SJCRH30 (cell line): ENCODE data around the gene PLXNC1. TPM values are rescaled to one million over a fixed set of nuclear protein-coding genes. Genes with fewer than 3 reads are reported as not detected.

Experiments
- DNase-seq, 2 experiments: peaks; one replicate each; pipeline ENCODE4 v3.0.0-alpha.2; 2015 to 2020
- H3K27ac ChIP-seq: fragments of 250-450 bp; sonication (Bioruptor Pico); 2 replicates; pipeline ENCODE4 v1.5.1; 2020; ENCODE audit warnings: mild to moderate bottlenecking, moderate library complexity
- H3K27me3 ChIP-seq: fragments of 250-450 bp; sonication (Bioruptor Pico); 2 replicates; pipeline ENCODE4 v1.5.1; 2020; ENCODE audit warnings: mild to moderate bottlenecking, moderate library complexity
- H3K36me3 ChIP-seq: fragments of 250-450 bp; sonication (Bioruptor Pico); 2 replicates; pipeline ENCODE4 v1.5.1; 2020; ENCODE audit warnings: mild to moderate bottlenecking, moderate library complexity
- H3K4me1 ChIP-seq: fragments of 250-450 bp; sonication (Bioruptor Pico); 2 replicates; pipeline ENCODE4 v1.5.1; 2020; ENCODE audit warnings: mild to moderate bottlenecking, moderate library complexity
- H3K4me3 ChIP-seq: fragments of 250-450 bp; sonication (Bioruptor Pico); 2 replicates; pipeline ENCODE4 v1.5.1; 2020; ENCODE audit warnings: mild to moderate bottlenecking, moderate library complexity
- H3K9me3 ChIP-seq: fragments of 250-450 bp; sonication (Bioruptor Pico); replicated peaks from 2 replicates; pipeline ENCODE4 v1.5.1; 2020; ENCODE audit warnings: mild to moderate bottlenecking, moderate library complexity
- total RNA-seq: library from RNA; depleted of rRNA; stranded (reverse); fragments of >200 nt; shearing (Covaris generic); gene quantifications from 2 replicates; pipeline ENCODE4 v1.2.3, GENCODE V29; 2014

Gene PLXNC1
- total RNA-seq, 1 experiment from 2014 or later: 0.08 TPM

DNA sequence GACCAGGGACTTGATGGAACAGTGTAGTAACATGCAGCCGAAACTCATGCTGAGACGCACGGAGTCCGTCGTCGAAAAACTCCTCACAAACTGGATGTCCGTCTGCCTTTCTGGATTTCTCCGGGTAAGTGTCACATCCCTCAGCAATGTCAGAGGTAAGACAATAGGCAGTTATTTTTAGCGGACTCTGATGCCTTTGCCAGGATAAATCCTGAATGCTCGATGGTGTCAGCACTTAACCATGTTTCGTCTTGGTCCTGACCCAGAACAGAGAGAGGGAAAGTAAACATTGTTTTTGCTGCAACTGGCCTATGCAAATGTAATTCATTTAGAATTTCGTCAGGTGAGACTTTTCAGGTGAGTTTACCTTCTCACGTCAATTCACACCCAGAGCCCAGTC is 112.3 kb downstream of the PLXNC1 start:
- Histone ChIP-seq H3K4me3 (no peak overlapping the region), H3K27ac (no peak overlapping the region), H3K36me3 (no peaks in the 10 kb centered on the region), H3K9me3 (no peaks in the 10 kb centered on the region), H3K27me3 (no peaks in the 10 kb centered on the region), H3K4me1 (no peaks in the 10 kb centered on the region)
- no peak for DNase-seq

DNA sequence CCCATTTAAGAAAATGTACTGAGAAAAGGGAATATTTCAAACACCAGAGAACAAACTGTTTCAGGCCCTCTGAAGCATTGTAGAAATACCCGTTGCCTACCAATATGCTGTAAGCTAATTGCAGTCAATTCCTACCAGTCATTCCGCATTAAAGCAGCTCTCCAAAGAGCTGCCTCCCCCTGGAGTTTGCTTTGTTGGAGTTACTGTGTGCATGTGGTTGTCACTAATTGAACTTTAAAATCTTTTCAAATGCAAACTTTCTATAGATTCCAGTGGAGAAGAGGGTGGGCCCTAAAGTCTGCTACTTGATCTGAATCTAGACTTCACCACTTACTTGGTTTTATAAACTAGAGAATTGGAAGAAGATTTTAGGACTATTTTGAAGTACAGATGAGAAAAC is 112.7 kb downstream of the PLXNC1 start:
- no peak overlapping the region for H3K4me3 ChIP-seq
- no peaks in the 10 kb centered on the region for H3K36me3 ChIP-seq
- H3K27me3 ChIP-seq: no peaks in the 10 kb centered on the region

DNA sequence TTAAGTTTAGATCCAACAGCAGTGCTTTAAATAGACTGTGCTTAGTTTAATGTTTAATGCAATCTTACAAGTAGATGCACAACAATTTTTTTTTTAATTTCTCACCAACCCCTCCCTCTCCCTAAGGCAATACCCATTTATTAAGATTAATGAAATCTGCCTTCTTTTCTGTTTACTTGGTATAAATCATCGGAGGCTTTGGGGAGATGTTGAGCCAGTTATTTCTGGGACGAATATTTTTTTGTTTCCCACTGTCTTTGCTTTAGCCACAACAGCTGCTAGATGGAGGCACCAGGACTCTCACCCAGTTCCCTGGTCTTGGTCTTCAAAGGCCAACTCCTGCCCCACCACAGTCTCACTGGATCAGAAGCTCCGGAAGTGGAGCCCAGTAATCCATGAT is 113.4 kb downstream of the PLXNC1 start:
- no peaks in the 10 kb centered on the region for H3K9me3 ChIP-seq
- H3K4me3 ChIP-seq: peak overlapping the region; percentile 55
- H3K27me3 ChIP-seq: no peaks in the 10 kb centered on the region
- no peak overlapping the region for H3K27ac ChIP-seq
- no peaks in the 10 kb centered on the region for H3K36me3 ChIP-seq
- H3K4me1 ChIP-seq: no peaks in the 10 kb centered on the region
- no peak for DNase-seq

More for the DNA sequence above, 112.7 kb downstream of the PLXNC1 start:
- H3K4me1 ChIP-seq: no peaks in the 10 kb centered on the region
- H3K27ac ChIP-seq: no peak overlapping the region
- DNase-seq: no peak
- H3K9me3 ChIP-seq: no peaks in the 10 kb centered on the region

- peak; percentile 36 to 55 for DNase-seq
- Histone ChIP-seq H3K9me3 (no peaks in the 10 kb centered on the region), H3K36me3 (no peaks in the 10 kb centered on the region), H3K27me3 (no peaks in the 10 kb centered on the region), H3K4me1 (no peaks in the 10 kb centered on the region), H3K27ac (no peak overlapping the region), H3K4me3 (peak overlapping the region; percentile 55)
Measured at GRCh38 chr12:94262228-94263010, 114.0 kb downstream of the PLXNC1 start.

DNA sequence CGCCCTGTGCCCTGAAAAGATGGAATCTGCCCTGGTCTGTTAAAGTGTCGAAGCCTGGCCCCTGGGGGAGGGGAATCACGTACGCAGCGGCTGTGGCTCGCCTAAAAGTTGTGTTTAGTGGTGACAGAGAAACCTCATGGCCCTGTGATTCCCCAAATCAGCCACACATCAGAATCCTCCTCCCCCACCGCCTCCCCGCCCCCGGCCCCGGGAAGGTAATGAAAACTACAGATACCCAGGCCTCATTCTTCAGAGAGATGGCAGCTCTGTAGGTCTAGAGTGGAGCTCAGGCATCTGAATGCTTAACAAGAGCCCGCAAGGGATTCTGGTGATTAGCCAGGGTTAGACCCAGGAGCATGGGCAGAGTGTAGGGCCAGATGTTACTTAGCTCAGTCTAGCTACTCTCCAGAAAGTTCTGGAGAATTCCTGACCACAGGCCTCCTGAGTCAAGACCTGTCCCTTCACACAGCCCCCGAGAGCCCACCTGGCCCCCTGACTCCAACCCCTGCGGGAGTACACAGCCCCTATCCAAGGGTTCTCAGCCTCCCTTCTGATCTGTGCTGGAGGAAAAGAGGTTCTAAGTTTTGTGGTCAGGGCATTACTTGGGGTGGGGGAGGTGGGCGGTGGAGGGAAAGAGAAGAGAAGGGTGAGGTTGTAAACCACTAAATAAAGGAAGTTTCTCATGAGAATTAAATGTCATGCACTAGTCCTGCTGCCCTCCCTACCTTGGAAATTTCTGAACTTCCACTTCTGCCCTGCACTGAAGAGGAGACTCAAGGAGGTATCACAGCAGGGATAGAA is 114.8 kb downstream of the PLXNC1 start:
- no peaks in the 10 kb centered on the region for H3K9me3 ChIP-seq
- no peak overlapping the region; the same call in 1 of the 2 replicates for H3K4me3 ChIP-seq
- no peak overlapping the region for H3K27ac ChIP-seq
- H3K36me3 ChIP-seq: no peaks in the 10 kb centered on the region
- H3K27me3 ChIP-seq: no peaks in the 10 kb centered on the region
- DNase-seq: no peak
- no peaks in the 10 kb centered on the region for H3K4me1 ChIP-seq

DNA sequence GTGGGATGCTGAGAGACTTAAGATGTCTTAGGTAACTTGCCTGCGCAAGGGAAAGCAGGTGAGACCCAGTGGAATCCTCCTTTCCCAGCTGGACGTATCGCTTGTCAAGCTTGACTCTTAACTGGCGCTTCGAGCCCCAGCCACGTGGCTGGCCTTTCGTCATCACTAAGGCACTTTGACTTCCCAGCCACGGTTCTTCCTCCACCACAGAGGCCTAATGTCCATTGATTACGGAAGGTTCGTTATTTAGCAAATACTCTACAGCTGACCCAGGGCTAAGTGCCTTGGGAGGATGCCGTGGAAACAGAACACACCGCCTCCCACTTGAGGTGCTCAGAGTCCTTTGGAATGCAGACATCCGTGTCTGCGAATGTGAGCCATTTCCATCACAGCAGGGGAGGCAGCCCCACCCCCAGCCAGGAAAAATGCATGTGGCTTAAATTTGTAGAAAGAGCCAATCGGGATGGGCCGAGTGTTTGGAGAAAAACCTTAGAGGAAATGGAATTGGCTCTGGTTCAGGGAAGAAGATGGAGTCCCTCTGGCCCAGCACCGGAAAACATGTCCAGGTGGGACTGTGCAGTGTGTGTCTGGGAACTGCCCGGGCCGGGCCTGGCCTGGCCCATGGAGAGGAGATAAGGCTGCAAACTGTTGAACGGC is 115.7 kb downstream of the PLXNC1 start:
- Histone ChIP-seq H3K27me3 (no peaks in the 10 kb centered on the region), H3K36me3 (no peaks in the 10 kb centered on the region), H3K27ac (no peak overlapping the region), H3K4me1 (no peaks in the 10 kb centered on the region), H3K4me3 (no peak overlapping the region), H3K9me3 (no peaks in the 10 kb centered on the region)
- DNase-seq: no peak

- Histone ChIP-seq H3K9me3 (no peaks in the 10 kb centered on the region), H3K36me3 (no peaks in the 10 kb centered on the region), H3K4me1 (no peaks in the 10 kb centered on the region), H3K27me3 (no peaks in the 10 kb centered on the region), H3K27ac (no peak overlapping the region), H3K4me3 (no peak overlapping the region)
- DNase-seq: no peak
Measured at GRCh38 chr12:94264736-94265485, 116.5 kb downstream of the PLXNC1 start.

DNA sequence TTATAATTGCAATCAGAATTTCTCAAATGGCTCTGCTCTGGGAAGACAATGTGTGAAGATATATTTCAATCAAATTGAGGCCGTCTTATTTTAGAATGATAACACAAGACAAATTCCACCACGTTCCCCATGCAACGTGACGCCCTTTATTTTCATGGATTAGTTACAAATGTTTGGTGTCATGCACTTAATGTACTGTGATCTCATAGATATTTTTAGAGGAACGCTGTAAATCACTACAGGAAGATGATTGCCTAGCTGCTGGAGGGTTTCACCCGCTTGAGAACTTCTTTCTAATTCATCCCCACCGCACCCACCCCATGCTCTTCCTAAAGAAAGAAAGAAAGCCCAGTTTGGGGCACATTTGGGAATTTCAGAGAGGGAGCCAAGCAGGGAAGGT is 117.2 kb downstream of the PLXNC1 start:
- Histone ChIP-seq H3K9me3 (no peaks in the 10 kb centered on the region), H3K4me1 (no peaks in the 10 kb centered on the region), H3K27me3 (no peaks in the 10 kb centered on the region), H3K4me3 (no peak overlapping the region), H3K36me3 (no peaks in the 10 kb centered on the region), H3K27ac (no peak overlapping the region)
- no peak for DNase-seq

- H3K9me3 ChIP-seq: no peaks in the 10 kb centered on the region
- no peak for DNase-seq
- H3K27ac ChIP-seq: no peak overlapping the region
- no peaks in the 10 kb centered on the region for H3K27me3 ChIP-seq
- H3K36me3 ChIP-seq: no peaks in the 10 kb centered on the region
- no peak overlapping the region for H3K4me3 ChIP-seq
- no peaks in the 10 kb centered on the region for H3K4me1 ChIP-seq
Measured at GRCh38 chr12:94265966-94266745, 117.8 kb downstream of the PLXNC1 start.

DNA sequence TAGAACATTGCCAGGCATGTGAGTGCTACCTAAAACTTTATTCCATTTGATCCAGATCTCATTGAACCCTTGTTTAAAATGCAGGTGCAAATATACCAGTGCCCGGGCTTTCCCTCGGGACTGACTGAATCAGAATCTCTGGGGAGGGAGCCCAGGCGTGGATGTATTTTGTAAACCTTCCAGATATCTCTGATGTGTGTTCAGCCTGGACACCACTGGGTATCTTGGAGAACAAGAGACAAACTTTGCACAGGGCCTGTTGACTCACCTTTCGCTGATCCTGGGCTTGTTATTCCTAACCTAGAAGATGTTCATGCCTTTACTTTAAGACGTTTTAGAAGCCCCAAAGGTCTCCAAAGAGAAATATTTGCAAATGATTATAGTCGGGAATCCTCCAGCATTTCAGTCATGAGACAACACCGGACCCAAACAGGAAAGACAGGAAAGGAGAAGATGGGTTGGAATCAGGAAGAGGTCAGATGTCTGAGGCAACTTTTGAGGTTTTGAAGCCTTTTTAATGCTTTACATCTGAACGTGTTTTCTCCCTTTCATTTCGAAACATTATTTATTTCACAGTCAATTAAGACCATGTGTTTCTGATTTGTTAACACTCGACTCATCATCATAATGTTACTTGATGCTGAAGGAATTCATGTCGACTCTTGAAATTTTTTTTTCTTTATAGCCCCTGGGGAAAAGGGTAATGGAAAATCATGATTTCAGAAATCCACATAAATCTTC is 118.6 kb downstream of the PLXNC1 start:
- Histone ChIP-seq H3K27ac (no peak overlapping the region), H3K36me3 (no peaks in the 10 kb centered on the region), H3K27me3 (no peaks in the 10 kb centered on the region), H3K4me3 (no peak overlapping the region), H3K4me1 (no peaks in the 10 kb centered on the region), H3K9me3 (no peaks in the 10 kb centered on the region)
- DNase-seq: no peak

DNA sequence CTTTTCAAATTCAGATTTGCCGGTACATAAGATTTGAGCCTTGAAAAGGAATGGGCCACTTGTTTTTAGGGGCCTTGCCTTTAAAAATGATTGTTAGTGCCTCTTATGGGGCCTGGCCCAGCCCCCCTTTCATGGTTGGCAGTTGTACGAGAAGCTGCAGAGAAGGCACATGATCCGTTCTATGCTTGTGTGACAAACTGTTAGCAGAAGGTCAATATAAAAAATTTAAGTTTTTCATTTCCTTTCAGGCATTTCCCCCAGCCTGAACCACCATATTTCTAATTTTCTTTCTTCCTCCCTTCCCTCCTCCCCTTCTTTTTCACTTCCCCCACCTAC is 119.1 kb downstream of the PLXNC1 start:
- no peak overlapping the region for H3K27ac ChIP-seq
- H3K9me3 ChIP-seq: no peaks in the 10 kb centered on the region
- H3K4me3 ChIP-seq: no peak overlapping the region
- H3K4me1 ChIP-seq: no peaks in the 10 kb centered on the region
- H3K27me3 ChIP-seq: no peaks in the 10 kb centered on the region
- no peak for DNase-seq
- no peaks in the 10 kb centered on the region for H3K36me3 ChIP-seq

- H3K27ac ChIP-seq: no peak overlapping the region
- H3K27me3 ChIP-seq: no peaks in the 10 kb centered on the region
- H3K4me1 ChIP-seq: no peaks in the 10 kb centered on the region
- H3K36me3 ChIP-seq: no peaks in the 10 kb centered on the region
- DNase-seq: no peak
- H3K4me3 ChIP-seq: no peak overlapping the region
- no peaks in the 10 kb centered on the region for H3K9me3 ChIP-seq
Measured at GRCh38 chr12:94267921-94268471, 119.6 kb downstream of the PLXNC1 start.

GRCh38 chr12:94269316-94269999 is 121.1 kb downstream of the PLXNC1 start:
- DNase-seq: no peak
- no peaks in the 10 kb centered on the region for H3K36me3 ChIP-seq
- no peaks in the 10 kb centered on the region for H3K27me3 ChIP-seq
- no peaks in the 10 kb centered on the region for H3K4me1 ChIP-seq
- H3K27ac ChIP-seq: no peak overlapping the region
- no peaks in the 10 kb centered on the region for H3K9me3 ChIP-seq
- H3K4me3 ChIP-seq: no peak overlapping the region
